CD4-positive, alpha-beta T cell treated with Interleukin-15 for 1 hour (primary cell): ENCODE results near the gene ANXA11.
"Not testable (repeated sequence)": the region's sequence is repeated elsewhere in the genome, so short reads cannot be mapped to it uniquely, and the experiment has no call there.

ENCODE experiments used
- DNase-seq: peaks from one replicate; pipeline ENCODE4 v3.0.0-alpha.2; 2020

Gene ANXA11

GRCh38 chr10:80164596-80164995, 40.7 kb downstream of the ANXA11 start:
- no peak for DNase-seq

GRCh38 chr10:80163741-80164341, 41.5 kb downstream of the ANXA11 start:
- DNase-seq = no peak

- DNase-seq = no peak
These were observed 43.8 kb downstream of the ANXA11 start for GRCh38 chr10:80161321-80162083.

- no peak for DNase-seq
These were observed 44.7 kb downstream of the ANXA11 start for GRCh38 chr10:80160361-80161320.

GRCh38 chr10:80159166-80159873, 46.0 kb downstream of the ANXA11 start:
- DNase-seq = no peak

- no peak for DNase-seq
These were observed 46.7 kb downstream of the ANXA11 start for GRCh38 chr10:80158598-80159127.

GRCh38 chr10:80158126-80158525, 47.2 kb downstream of the ANXA11 start:
- DNase-seq = no peak

GRCh38 chr10:80157561-80157960, 47.8 kb downstream of the ANXA11 start:
- no peak for DNase-seq

GRCh38 chr10:80156216-80156615, 49.1 kb downstream of the ANXA11 start:
- DNase-seq = no peak

GRCh38 chr10:80155696-80156215, 49.6 kb downstream of the ANXA11 start:
- DNase-seq = no peak

GRCh38 chr10:80154978-80155695, 50.2 kb downstream of the ANXA11 start:
- DNase-seq = no peak

- no peak for DNase-seq
These were observed 50.7 kb downstream of the ANXA11 start for GRCh38 chr10:80154626-80154977.

GRCh38 chr10:80153460-80153859, 51.9 kb downstream of the ANXA11 start:
- no peak for DNase-seq

- no peak for DNase-seq
These were observed 52.5 kb downstream of the ANXA11 start for GRCh38 chr10:80152820-80153219.

GRCh38 chr10:80150172-80150571, 55.2 kb downstream of the ANXA11 start:
- no peak for DNase-seq

GRCh38 chr10:80149123-80149522, 56.2 kb downstream of the ANXA11 start:
- no peak for DNase-seq

- DNase-seq = no peak
These were observed 57.1 kb downstream of the ANXA11 start for GRCh38 chr10:80148166-80148805.

GRCh38 chr10:80146918-80147317, 58.4 kb downstream of the ANXA11 start:
- no peak for DNase-seq

- DNase-seq = not testable (repeated sequence)
These were observed 59.7 kb downstream of the ANXA11 start for GRCh38 chr10:80145406-80146308.

- DNase-seq = no peak
These were observed 60.6 kb downstream of the ANXA11 start for GRCh38 chr10:80144696-80145131.
